GM23338 (cell line): ENCODE data around the gene CFAP77. TPM values are rescaled to one million over a fixed set of nuclear protein-coding genes. Genes with fewer than 3 reads are reported as not detected.

ENCODE experiments used
- CREB1 ChIP-seq: fragments of 250-450 bp; sonication (Bioruptor Pico); IDR thresholded peaks from 2 replicates; pipeline ENCODE4 v1.5.0; 2020; ENCODE audit warnings: low read depth, mild to moderate bottlenecking, moderate library complexity
- EZH2phosphoT487 ChIP-seq: fragments of 200-600 bp; sonication (generic); IDR thresholded peaks from one replicate; pipeline ENCODE4 v1.8.1; 2018; ENCODE audit warnings: antibody characterized with exemption; ENCODE audit not compliant: unreplicated experiment
- NANOG ChIP-seq: IDR thresholded peaks from 2 replicates; pipeline ENCODE4 v1.6.1; 2016; ENCODE audit warnings: antibody characterized with exemption, borderline replicate concordance
- POLR2AphosphoS5 ChIP-seq: IDR thresholded peaks from 2 replicates; pipeline ENCODE4 v1.6.1; 2016; ENCODE audit warnings: antibody characterized with exemption, low read depth
- STAT1 ChIP-seq: IDR thresholded peaks from one replicate; pipeline ENCODE4 v1.6.1; 2016; ENCODE audit warnings: antibody characterized with exemption; ENCODE audit not compliant: unreplicated experiment
- polyA plus RNA-seq: library from polyadenylated mRNA; unstranded; fragments of >200 nt; fragmentation: Nextera tagmentation; extraction: Ambion mirVana; gene quantifications from 2 replicates; pipeline ENCODE4 v1.2.1, GENCODE V29; 2016
- total RNA-seq: library from RNA; depleted of rRNA; stranded (reverse); fragments of >200 nt; shearing (Covaris generic); gene quantifications from 2 replicates; pipeline ENCODE4 v1.2.3, GENCODE V29; 2014
- TF ChIP-seq, protein P1 (sequence below): fragments of 250-450 bp; sonication (Bioruptor Pico); IDR thresholded peaks from 2 replicates; pipeline ENCODE4 v1.5.0; 2020; ENCODE audit warnings: mild to moderate bottlenecking, moderate library complexity
- TF ChIP-seq, protein P2 (sequence below): IDR thresholded peaks from one replicate; pipeline ENCODE4 v1.6.1; 2018; ENCODE audit warnings: antibody characterized with exemption; ENCODE audit not compliant: unreplicated experiment
- TF ChIP-seq, protein P3 (sequence below), 2 experiments: fragments of 200-600 bp in 1 of 2; sonication (generic) in 1 of 2; conservative IDR thresholded peaks; 2 replicates each; pipeline versions ENCODE4 v1.5.1 to v1.6.1; 2016 to 2017; ENCODE audit warnings: antibody characterized with exemption in 2 of 2, low read depth in 2 of 2, mild to moderate bottlenecking in 2 of 2, moderate library complexity in 1 of 2

Gene CFAP77
- total and polyA plus RNA-seq, 2 experiments from 2014 or later = 0.97 to 1.3 TPM

DNA sequence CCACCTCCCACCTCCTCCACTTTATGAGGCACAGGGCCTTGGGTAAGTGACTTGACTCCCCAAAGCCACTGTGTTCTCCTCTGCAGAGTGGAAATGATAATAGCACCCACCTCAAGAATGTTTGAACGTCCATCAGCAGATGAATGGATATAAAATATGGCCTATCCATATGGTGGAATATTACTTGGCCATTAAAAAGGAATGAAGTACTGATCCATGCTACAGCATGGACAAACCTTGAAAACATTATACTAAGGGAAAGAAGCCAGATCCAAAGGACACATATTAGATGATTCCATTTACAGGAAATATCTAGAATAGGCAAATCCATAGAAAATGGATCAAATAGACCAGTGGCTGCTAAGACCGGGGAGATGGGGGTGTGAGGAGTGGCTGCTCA is 50.2 kb downstream of the CFAP77 start (continued):
- TF ChIP-seq, protein P1, sequence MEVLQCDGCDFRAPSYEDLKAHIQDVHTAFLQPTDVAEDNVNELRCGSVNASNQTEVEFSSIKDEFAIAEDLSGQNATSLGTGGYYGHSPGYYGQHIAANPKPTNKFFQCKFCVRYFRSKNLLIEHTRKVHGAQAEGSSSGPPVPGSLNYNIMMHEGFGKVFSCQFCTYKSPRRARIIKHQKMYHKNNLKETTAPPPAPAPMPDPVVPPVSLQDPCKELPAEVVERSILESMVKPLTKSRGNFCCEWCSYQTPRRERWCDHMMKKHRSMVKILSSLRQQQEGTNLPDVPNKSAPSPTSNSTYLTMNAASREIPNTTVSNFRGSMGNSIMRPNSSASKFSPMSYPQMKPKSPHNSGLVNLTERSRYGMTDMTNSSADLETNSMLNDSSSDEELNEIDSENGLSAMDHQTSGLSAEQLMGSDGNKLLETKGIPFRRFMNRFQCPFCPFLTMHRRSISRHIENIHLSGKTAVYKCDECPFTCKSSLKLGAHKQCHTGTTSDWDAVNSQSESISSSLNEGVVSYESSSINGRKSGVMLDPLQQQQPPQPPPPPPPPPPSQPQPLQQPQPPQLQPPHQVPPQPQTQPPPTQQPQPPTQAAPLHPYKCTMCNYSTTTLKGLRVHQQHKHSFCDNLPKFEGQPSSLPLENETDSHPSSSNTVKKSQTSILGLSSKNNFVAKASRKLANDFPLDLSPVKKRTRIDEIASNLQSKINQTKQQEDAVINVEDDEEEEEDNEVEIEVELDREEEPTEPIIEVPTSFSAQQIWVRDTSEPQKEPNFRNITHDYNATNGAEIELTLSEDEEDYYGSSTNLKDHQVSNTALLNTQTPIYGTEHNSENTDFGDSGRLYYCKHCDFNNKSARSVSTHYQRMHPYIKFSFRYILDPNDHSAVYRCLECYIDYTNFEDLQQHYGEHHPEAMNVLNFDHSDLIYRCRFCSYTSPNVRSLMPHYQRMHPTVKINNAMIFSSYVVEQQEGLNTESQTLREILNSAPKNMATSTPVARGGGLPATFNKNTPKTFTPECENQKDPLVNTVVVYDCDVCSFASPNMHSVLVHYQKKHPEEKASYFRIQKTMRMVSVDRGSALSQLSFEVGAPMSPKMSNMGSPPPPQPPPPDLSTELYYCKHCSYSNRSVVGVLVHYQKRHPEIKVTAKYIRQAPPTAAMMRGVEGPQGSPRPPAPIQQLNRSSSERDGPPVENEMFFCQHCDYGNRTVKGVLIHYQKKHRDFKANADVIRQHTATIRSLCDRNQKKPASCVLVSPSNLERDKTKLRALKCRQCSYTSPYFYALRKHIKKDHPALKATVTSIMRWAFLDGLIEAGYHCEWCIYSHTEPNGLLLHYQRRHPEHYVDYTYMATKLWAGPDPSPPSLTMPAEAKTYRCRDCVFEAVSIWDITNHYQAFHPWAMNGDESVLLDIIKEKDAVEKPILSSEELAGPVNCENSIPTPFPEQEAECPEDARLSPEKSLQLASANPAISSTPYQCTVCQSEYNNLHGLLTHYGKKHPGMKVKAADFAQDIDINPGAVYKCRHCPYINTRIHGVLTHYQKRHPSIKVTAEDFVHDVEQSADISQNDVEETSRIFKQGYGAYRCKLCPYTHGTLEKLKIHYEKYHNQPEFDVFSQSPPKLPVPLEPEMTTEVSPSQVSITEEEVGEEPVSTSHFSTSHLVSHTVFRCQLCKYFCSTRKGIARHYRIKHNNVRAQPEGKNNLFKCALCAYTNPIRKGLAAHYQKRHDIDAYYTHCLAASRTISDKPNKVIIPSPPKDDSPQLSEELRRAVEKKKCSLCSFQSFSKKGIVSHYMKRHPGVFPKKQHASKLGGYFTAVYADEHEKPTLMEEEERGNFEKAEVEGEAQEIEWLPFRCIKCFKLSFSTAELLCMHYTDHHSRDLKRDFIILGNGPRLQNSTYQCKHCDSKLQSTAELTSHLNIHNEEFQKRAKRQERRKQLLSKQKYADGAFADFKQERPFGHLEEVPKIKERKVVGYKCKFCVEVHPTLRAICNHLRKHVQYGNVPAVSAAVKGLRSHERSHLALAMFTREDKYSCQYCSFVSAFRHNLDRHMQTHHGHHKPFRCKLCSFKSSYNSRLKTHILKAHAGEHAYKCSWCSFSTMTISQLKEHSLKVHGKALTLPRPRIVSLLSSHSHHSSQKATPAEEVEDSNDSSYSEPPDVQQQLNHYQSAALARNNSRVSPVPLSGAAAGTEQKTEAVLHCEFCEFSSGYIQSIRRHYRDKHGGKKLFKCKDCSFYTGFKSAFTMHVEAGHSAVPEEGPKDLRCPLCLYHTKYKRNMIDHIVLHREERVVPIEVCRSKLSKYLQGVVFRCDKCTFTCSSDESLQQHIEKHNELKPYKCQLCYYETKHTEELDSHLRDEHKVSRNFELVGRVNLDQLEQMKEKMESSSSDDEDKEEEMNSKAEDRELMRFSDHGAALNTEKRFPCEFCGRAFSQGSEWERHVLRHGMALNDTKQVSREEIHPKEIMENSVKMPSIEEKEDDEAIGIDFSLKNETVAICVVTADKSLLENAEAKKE (CRISPR knock-in tag) = no peak
- no peak for TF ChIP-seq CREB1 (CRISPR knock-in tag)
- TF ChIP-seq, protein P2, sequence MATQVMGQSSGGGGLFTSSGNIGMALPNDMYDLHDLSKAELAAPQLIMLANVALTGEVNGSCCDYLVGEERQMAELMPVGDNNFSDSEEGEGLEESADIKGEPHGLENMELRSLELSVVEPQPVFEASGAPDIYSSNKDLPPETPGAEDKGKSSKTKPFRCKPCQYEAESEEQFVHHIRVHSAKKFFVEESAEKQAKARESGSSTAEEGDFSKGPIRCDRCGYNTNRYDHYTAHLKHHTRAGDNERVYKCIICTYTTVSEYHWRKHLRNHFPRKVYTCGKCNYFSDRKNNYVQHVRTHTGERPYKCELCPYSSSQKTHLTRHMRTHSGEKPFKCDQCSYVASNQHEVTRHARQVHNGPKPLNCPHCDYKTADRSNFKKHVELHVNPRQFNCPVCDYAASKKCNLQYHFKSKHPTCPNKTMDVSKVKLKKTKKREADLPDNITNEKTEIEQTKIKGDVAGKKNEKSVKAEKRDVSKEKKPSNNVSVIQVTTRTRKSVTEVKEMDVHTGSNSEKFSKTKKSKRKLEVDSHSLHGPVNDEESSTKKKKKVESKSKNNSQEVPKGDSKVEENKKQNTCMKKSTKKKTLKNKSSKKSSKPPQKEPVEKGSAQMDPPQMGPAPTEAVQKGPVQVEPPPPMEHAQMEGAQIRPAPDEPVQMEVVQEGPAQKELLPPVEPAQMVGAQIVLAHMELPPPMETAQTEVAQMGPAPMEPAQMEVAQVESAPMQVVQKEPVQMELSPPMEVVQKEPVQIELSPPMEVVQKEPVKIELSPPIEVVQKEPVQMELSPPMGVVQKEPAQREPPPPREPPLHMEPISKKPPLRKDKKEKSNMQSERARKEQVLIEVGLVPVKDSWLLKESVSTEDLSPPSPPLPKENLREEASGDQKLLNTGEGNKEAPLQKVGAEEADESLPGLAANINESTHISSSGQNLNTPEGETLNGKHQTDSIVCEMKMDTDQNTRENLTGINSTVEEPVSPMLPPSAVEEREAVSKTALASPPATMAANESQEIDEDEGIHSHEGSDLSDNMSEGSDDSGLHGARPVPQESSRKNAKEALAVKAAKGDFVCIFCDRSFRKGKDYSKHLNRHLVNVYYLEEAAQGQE = no peak
- TF ChIP-seq, protein P3, sequence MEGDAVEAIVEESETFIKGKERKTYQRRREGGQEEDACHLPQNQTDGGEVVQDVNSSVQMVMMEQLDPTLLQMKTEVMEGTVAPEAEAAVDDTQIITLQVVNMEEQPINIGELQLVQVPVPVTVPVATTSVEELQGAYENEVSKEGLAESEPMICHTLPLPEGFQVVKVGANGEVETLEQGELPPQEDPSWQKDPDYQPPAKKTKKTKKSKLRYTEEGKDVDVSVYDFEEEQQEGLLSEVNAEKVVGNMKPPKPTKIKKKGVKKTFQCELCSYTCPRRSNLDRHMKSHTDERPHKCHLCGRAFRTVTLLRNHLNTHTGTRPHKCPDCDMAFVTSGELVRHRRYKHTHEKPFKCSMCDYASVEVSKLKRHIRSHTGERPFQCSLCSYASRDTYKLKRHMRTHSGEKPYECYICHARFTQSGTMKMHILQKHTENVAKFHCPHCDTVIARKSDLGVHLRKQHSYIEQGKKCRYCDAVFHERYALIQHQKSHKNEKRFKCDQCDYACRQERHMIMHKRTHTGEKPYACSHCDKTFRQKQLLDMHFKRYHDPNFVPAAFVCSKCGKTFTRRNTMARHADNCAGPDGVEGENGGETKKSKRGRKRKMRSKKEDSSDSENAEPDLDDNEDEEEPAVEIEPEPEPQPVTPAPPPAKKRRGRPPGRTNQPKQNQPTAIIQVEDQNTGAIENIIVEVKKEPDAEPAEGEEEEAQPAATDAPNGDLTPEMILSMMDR (conservative IDR thresholded peaks at IDR 0.05; ENCODE audit: low read depth in 2 of 2) = no peak
- TF ChIP-seq STAT1 = no peak
- TF ChIP-seq EZH2phosphoT487 = no peak
- no peak for TF ChIP-seq NANOG
- TF ChIP-seq POLR2AphosphoS5 = no peak
